ENCODE results near the gene RRBP1.

Gene RRBP1

GRCh38 chr20:17682103-17682888 lies at the start of gene RRBP1:
Gene RRBP1 (minus strand): TSS chr20:17682242. CDS start chr20:17660507, 21,735 bp downstream.
- peak; percentile 88 to 94 (median 93) for DNase-seq (ENCODE audit: low read depth in 3 of 3, low spot score in 1 of 3)

GRCh38 chr20:17731233-17731632 lies 49.2 kb upstream of the RRBP1 start:
- DNase-seq (ENCODE audit: low read depth in 3 of 3, low spot score in 1 of 3) = no peak

GRCh38 chr20:17730071-17730470 lies 48.0 kb upstream of the RRBP1 start:
- DNase-seq (ENCODE audit: low read depth in 3 of 3, low spot score in 1 of 3) = no peak

GRCh38 chr20:17728074-17728473 lies 46.0 kb upstream of the RRBP1 start:
- no peak for DNase-seq (ENCODE audit: low read depth in 3 of 3, low spot score in 1 of 3)

GRCh38 chr20:17727351-17727750 lies 45.3 kb upstream of the RRBP1 start:
- no peak for DNase-seq (ENCODE audit: low read depth in 3 of 3, low spot score in 1 of 3)

- no peak for DNase-seq (ENCODE audit: low read depth in 3 of 3, low spot score in 1 of 3)
Observed at GRCh38 chr20:17726902-17727301, 44.9 kb upstream of the RRBP1 start.

GRCh38 chr20:17725094-17725835 lies 43.2 kb upstream of the RRBP1 start:
- DNase-seq (ENCODE audit: low read depth in 3 of 3, low spot score in 1 of 3) = no peak

GRCh38 chr20:17723301-17723691 lies 41.3 kb upstream of the RRBP1 start:
- no peak for DNase-seq (ENCODE audit: low read depth in 3 of 3, low spot score in 1 of 3)

GRCh38 chr20:17722493-17723300 lies 40.7 kb upstream of the RRBP1 start:
- no peak for DNase-seq (ENCODE audit: low read depth in 3 of 3, low spot score in 1 of 3)

- no peak for DNase-seq (ENCODE audit: low read depth in 3 of 3, low spot score in 1 of 3)
Observed at GRCh38 chr20:17721802-17722486, 39.9 kb upstream of the RRBP1 start.

GRCh38 chr20:17720755-17721154 lies 38.7 kb upstream of the RRBP1 start:
- no peak for DNase-seq (ENCODE audit: low read depth in 3 of 3, low spot score in 1 of 3)

- no peak for DNase-seq (ENCODE audit: low read depth in 3 of 3, low spot score in 1 of 3)
Observed at GRCh38 chr20:17716331-17716730, 34.3 kb upstream of the RRBP1 start.

GRCh38 chr20:17715075-17715474 lies 33.0 kb upstream of the RRBP1 start:
- DNase-seq (ENCODE audit: low read depth in 3 of 3, low spot score in 1 of 3) = no peak

- DNase-seq (ENCODE audit: low read depth in 3 of 3, low spot score in 1 of 3) = no peak
Observed at GRCh38 chr20:17714597-17714996, 32.6 kb upstream of the RRBP1 start.

- DNase-seq (ENCODE audit: low read depth in 3 of 3, low spot score in 1 of 3) = no peak
Observed at GRCh38 chr20:17712708-17713107, 30.7 kb upstream of the RRBP1 start.

GRCh38 chr20:17712201-17712600 lies 30.2 kb upstream of the RRBP1 start:
- DNase-seq (ENCODE audit: low read depth in 3 of 3, low spot score in 1 of 3) = no peak

GRCh38 chr20:17711267-17711627 lies 29.2 kb upstream of the RRBP1 start:
- no peak for DNase-seq (ENCODE audit: low read depth in 3 of 3, low spot score in 1 of 3)

- no peak for DNase-seq (ENCODE audit: low read depth in 3 of 3, low spot score in 1 of 3)
Observed at GRCh38 chr20:17710379-17711266, 28.6 kb upstream of the RRBP1 start.

GRCh38 chr20:17709361-17710293 lies 27.6 kb upstream of the RRBP1 start:
- no peak for DNase-seq (ENCODE audit: low read depth in 3 of 3, low spot score in 1 of 3)

All from stimulated activated CD4-positive, alpha-beta T cell treated with anti-CD3 and anti-CD28 coated beads, TNF-alpha, amount 100 ng/mL, for 1 hour (primary cell).